SK-N-SH treated with all-trans-retinoic acid at 6 μM for 48 hours (cell line): ENCODE data around the gene TSPAN9.

ENCODE experiments used
- CREB5 ChIP-seq: fragments of 250-450 bp; sonication (Bioruptor Pico); IDR thresholded peaks from 2 replicates; pipeline ENCODE4 v1.5.1; 2020; ENCODE audit warnings: low read depth, mild to moderate bottlenecking, moderate library complexity
- CSRNP3 ChIP-seq: fragments of 250-450 bp; sonication (Bioruptor Pico); IDR thresholded peaks from 2 replicates; pipeline ENCODE4 v1.5.1; 2021; ENCODE audit warnings: mild to moderate bottlenecking, moderate library complexity
- PPARA ChIP-seq: fragments of 250-450 bp; sonication (Bioruptor Pico); IDR thresholded peaks from 2 replicates; pipeline ENCODE4 v1.5.0; 2020; ENCODE audit warnings: mild to moderate bottlenecking, borderline replicate concordance
- SNAI2 ChIP-seq: fragments of 250-450 bp; sonication (Bioruptor Pico); IDR thresholded peaks from 2 replicates; pipeline ENCODE4 v1.5.0; 2020; ENCODE audit warnings: mild to moderate bottlenecking, moderate library complexity
- ZNF565 ChIP-seq: fragments of 450-650 bp; formaldehyde crosslinking; conservative IDR thresholded peaks from 2 replicates; pipeline ENCODE4 v1.5.0; 2020; ENCODE audit warnings: low read depth, mild to moderate bottlenecking, moderate library complexity
- ZNF8 ChIP-seq: fragments of 450-650 bp; formaldehyde crosslinking; IDR thresholded peaks from 2 replicates; pipeline ENCODE4 v1.5.0; 2020; ENCODE audit warnings: mild to moderate bottlenecking, moderate library complexity
- TF ChIP-seq, protein P1 (sequence below): fragments of 250-450 bp; sonication (Bioruptor Pico); IDR thresholded peaks from 2 replicates; pipeline ENCODE4 v1.8.0; 2020; ENCODE audit warnings: mild to moderate bottlenecking, moderate library complexity, borderline replicate concordance

GRCh38 chr12:3281588-3282383 is 204.6 kb downstream of the TSPAN9 start:
- TF ChIP-seq PPARA (CRISPR knock-in tag) (no peak), ZNF8 (CRISPR knock-in tag) (no peak), CREB5 (CRISPR knock-in tag) (no peak), CSRNP3 (CRISPR knock-in tag) (no peak), ZNF565 (no peak), SNAI2 (CRISPR knock-in tag) (no peak)
- TF ChIP-seq, protein P1, sequence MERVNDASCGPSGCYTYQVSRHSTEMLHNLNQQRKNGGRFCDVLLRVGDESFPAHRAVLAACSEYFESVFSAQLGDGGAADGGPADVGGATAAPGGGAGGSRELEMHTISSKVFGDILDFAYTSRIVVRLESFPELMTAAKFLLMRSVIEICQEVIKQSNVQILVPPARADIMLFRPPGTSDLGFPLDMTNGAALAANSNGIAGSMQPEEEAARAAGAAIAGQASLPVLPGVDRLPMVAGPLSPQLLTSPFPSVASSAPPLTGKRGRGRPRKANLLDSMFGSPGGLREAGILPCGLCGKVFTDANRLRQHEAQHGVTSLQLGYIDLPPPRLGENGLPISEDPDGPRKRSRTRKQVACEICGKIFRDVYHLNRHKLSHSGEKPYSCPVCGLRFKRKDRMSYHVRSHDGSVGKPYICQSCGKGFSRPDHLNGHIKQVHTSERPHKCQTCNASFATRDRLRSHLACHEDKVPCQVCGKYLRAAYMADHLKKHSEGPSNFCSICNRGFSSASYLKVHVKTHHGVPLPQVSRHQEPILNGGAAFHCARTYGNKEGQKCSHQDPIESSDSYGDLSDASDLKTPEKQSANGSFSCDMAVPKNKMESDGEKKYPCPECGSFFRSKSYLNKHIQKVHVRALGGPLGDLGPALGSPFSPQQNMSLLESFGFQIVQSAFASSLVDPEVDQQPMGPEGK, result no peak
